ENCODE measurements around the gene UBAP2L.
"Not testable (repeated sequence)": the region's sequence is repeated elsewhere in the genome, so short reads cannot be mapped to it uniquely, and the experiment has no call there.

UBAP2L gene

GRCh38 chr1:154199563-154199879, 21.2 kb upstream of the UBAP2L start:
- no peak for TF ChIP-seq CTCF (IDR thresholded peaks at IDR 0.05; ENCODE audit: insufficient read depth, low read depth, low read length, missing control alignments)
- DNase-seq (ENCODE audit: low read depth), result no peak
- H3K4me3 ChIP-seq (ENCODE audit: low read length), result no peak overlapping the region

- not testable (repeated sequence) for DNase-seq (ENCODE audit: low read depth); H3K4me3 ChIP-seq (ENCODE audit: low read length)
Observed at GRCh38 chr1:154205778-154206177, 15.0 kb upstream of the UBAP2L start.

GRCh38 chr1:154206196-154206595, 14.6 kb upstream of the UBAP2L start, which contains the start of gene CFAP141:
Gene CFAP141 (minus strand): TSS chr1:154206333. CDS start chr1:154206307, 26 bp downstream.
- H3K4me3 ChIP-seq (ENCODE audit: low read length), result no peak within 1 kb of the TSS
- no peak for TF ChIP-seq CTCF (IDR thresholded peaks at IDR 0.05; ENCODE audit: insufficient read depth, low read depth, low read length, missing control alignments)
- peak; percentile 32 for DNase-seq (ENCODE audit: low read depth)

GRCh38 chr1:154207262-154207661, 13.5 kb upstream of the UBAP2L start:
- no peak for TF ChIP-seq CTCF (IDR thresholded peaks at IDR 0.05; ENCODE audit: insufficient read depth, low read depth, low read length, missing control alignments)

GRCh38 chr1:154208677-154209388, 11.9 kb upstream of the UBAP2L start:
- no peak for TF ChIP-seq CTCF (IDR thresholded peaks at IDR 0.05; ENCODE audit: insufficient read depth, low read depth, low read length, missing control alignments)
- H3K4me3 ChIP-seq (ENCODE audit: low read length), result no peak overlapping the region
- DNase-seq (ENCODE audit: low read depth), result no peak

More at GRCh38 chr1:154207262-154207661, 13.5 kb upstream of the UBAP2L start:
- H3K4me3 ChIP-seq (ENCODE audit: low read length), result no peak overlapping the region
- DNase-seq (ENCODE audit: low read depth), result no peak

GRCh38 chr1:154212083-154212482, 8.7 kb upstream of the UBAP2L start:
- DNase-seq (ENCODE audit: low read depth), result no peak
- H3K4me3 ChIP-seq (ENCODE audit: low read length), result no peak overlapping the region
- TF ChIP-seq CTCF (IDR thresholded peaks at IDR 0.05; ENCODE audit: insufficient read depth, low read depth, low read length, missing control alignments), result no peak

- H3K4me3 ChIP-seq (ENCODE audit: low read length), result no peak overlapping the region
- no peak for TF ChIP-seq CTCF (IDR thresholded peaks at IDR 0.05; ENCODE audit: insufficient read depth, low read depth, low read length, missing control alignments)
- peak; percentile 69 for DNase-seq (ENCODE audit: low read depth)
Observed at GRCh38 chr1:154213274-154213673, 7.5 kb upstream of the UBAP2L start.
